Measurements from ENCODE around the gene RAF1. TPM values are rescaled to one million over a fixed set of nuclear protein-coding genes. Genes with fewer than 3 reads are reported as not detected.

Gene RAF1
- total and polyA plus RNA-seq, 9 of the 15 experiments (the other 6 are each of a cell fraction or from before 2014, with no cell fraction given), result 28.0 to 183 (median 85.6) TPM

DNA sequence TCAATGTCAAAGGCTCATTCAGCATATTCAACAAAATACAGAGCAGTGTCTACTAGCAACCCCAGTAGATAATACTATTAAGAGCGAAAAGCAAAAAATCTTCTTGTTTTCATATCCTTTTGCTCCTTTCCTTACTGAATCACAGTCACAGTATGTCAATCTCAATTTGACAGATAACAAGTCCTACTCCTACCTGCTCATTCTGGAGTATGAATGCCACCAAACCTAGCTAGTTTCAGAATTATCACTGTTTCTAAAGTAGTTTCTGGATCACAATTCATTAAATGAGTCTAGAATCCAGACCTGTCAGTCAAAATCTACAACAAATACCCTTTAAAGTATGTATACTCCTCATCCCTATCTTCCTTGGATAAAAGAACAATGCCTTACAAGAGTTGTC lies 55.5 kb downstream of the RAF1 start:
- no peak for DNase-seq (ENCODE audit: extremely low read depth in 1 of 4, low spot score in 3 of 4)
- Histone ChIP-seq H3K36me3 (ENCODE audit: control insufficient read depth, insufficient read depth, low read length) (peaks cover 88% of the 10 kb centered on the region), H3K9ac (ENCODE audit: insufficient read depth in 1 of 2, low read depth in 2 of 2, low read length in 2 of 2) (no peak overlapping the region), H3K27me3 (ENCODE audit: control insufficient read depth in 2 of 2, insufficient read depth in 2 of 2, low read length in 2 of 2) (no peaks in the 10 kb centered on the region), H3K9me3 (replicated peaks; ENCODE audit: control insufficient read depth, insufficient read depth, low read depth, low read length) (no peaks in the 10 kb centered on the region), H3K9me1 (ENCODE audit: control insufficient read depth, insufficient read depth, low read length) (no peaks in the 10 kb centered on the region), H3K4me2 (ENCODE audit: insufficient read depth, low read length) (no peak overlapping the region), H3K27ac (ENCODE audit: extremely low read depth, low read depth, low read length) (no peak overlapping the region), H4K20me1 (replicated peaks; ENCODE audit: control insufficient read depth, insufficient read depth, low read length) (peaks cover 4% of the 10 kb centered on the region; the same call in 1 of the 2 replicates), H3K4me1 (replicated peaks in 1 of 2; ENCODE audit: control insufficient read depth in 2 of 2, insufficient read depth in 2 of 2, low read length in 2 of 2) (no peaks in the 10 kb centered on the region), H2AFZ (ENCODE audit: low read depth, low read length) (no peak overlapping the region), H3K79me2 (ENCODE audit: control insufficient read depth, insufficient read depth, low read length) (peaks cover 27% of the 10 kb centered on the region), H3K4me3 (no peak overlapping the region)
- TF ChIP-seq HNRNPH1 (optimal IDR thresholded peaks at IDR 0.05; ENCODE audit: low read depth, low read length) (no peak), SNIP1 (IDR thresholded peaks at IDR 0.05; ENCODE audit: low read depth) (no peak), ILF3 (IDR thresholded peaks at IDR 0.05; ENCODE audit: borderline replicate concordance) (no peak), SMAD1 (IDR thresholded peaks at IDR 0.05; ENCODE audit: low read depth, low read length, partially characterized antibody) (no peak)
- 96% methylated on average over 1 of the region's 1 CpG for WGBS (ENCODE audit: insufficient coverage, low coverage, missing lambda C conversion rate)
- intact Hi-C loops (cut with micrococcal nuclease), result no loop called here
- no peak for ATAC-seq
- in situ Hi-C loops (cut with MboI), result no loop called here
- no TSS peak for BruUV-seq (replicated peaks)
- ChIA-PET POLR2A (no interaction called here), CTCF (ENCODE audit: low intra/inter-chr PET ratio) (no interaction called here)
- FAIRE-seq, result no peak

- Histone ChIP-seq H3K9me3 (replicated peaks; ENCODE audit: control insufficient read depth, insufficient read depth, low read depth, low read length) (no peaks in the 10 kb centered on the region), H3K27ac (ENCODE audit: extremely low read depth, low read depth, low read length) (no peak overlapping the region), H3K4me1 (replicated peaks in 1 of 2; ENCODE audit: control insufficient read depth in 2 of 2, insufficient read depth in 2 of 2, low read length in 2 of 2) (no peaks in the 10 kb centered on the region), H3K9me1 (ENCODE audit: control insufficient read depth, insufficient read depth, low read length) (no peaks in the 10 kb centered on the region), H2AFZ (ENCODE audit: low read depth, low read length) (no peak overlapping the region), H3K4me3 (no peak overlapping the region), H3K79me2 (ENCODE audit: control insufficient read depth, insufficient read depth, low read length) (0 out of 3 replicates have a peak, but pooled peaks cover 2% of the 10 kb centered on the region), H4K20me1 (replicated peaks; ENCODE audit: control insufficient read depth, insufficient read depth, low read length) (no peaks in the 10 kb centered on the region), H3K27me3 (ENCODE audit: control insufficient read depth in 2 of 2, insufficient read depth in 2 of 2, low read length in 2 of 2) (no peaks in the 10 kb centered on the region), H3K4me2 (ENCODE audit: insufficient read depth, low read length) (no peak overlapping the region), H3K36me3 (ENCODE audit: control insufficient read depth, insufficient read depth, low read length) (peaks cover 93% of the 10 kb centered on the region), H3K9ac (ENCODE audit: insufficient read depth in 1 of 2, low read depth in 2 of 2, low read length in 2 of 2) (no peak overlapping the region)
- FAIRE-seq (no peak), ATAC-seq (no peak), DNase-seq (ENCODE audit: extremely low read depth in 1 of 4, low spot score in 3 of 4) (no peak)
- in situ Hi-C loops (cut with MboI), result no loop called here
- ChIA-PET POLR2A (no interaction called here), CTCF (ENCODE audit: low intra/inter-chr PET ratio) (no interaction called here)
- 89% methylated on average over 2 of the region's 2 CpGs for WGBS (ENCODE audit: insufficient coverage, low coverage, missing lambda C conversion rate)
- no TSS peak for BruUV-seq (replicated peaks)
- intact Hi-C loops (cut with micrococcal nuclease), result no loop called here
- TF ChIP-seq EHMT2 (IDR thresholded peaks at IDR 0.05), result peak; percentile 76
- TF ChIP-seq, protein P1, sequence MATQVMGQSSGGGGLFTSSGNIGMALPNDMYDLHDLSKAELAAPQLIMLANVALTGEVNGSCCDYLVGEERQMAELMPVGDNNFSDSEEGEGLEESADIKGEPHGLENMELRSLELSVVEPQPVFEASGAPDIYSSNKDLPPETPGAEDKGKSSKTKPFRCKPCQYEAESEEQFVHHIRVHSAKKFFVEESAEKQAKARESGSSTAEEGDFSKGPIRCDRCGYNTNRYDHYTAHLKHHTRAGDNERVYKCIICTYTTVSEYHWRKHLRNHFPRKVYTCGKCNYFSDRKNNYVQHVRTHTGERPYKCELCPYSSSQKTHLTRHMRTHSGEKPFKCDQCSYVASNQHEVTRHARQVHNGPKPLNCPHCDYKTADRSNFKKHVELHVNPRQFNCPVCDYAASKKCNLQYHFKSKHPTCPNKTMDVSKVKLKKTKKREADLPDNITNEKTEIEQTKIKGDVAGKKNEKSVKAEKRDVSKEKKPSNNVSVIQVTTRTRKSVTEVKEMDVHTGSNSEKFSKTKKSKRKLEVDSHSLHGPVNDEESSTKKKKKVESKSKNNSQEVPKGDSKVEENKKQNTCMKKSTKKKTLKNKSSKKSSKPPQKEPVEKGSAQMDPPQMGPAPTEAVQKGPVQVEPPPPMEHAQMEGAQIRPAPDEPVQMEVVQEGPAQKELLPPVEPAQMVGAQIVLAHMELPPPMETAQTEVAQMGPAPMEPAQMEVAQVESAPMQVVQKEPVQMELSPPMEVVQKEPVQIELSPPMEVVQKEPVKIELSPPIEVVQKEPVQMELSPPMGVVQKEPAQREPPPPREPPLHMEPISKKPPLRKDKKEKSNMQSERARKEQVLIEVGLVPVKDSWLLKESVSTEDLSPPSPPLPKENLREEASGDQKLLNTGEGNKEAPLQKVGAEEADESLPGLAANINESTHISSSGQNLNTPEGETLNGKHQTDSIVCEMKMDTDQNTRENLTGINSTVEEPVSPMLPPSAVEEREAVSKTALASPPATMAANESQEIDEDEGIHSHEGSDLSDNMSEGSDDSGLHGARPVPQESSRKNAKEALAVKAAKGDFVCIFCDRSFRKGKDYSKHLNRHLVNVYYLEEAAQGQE (IDR thresholded peaks at IDR 0.05; ENCODE audit: borderline replicate concordance), result peak; percentile 89
- TF ChIP-seq, protein P1 (CRISPR knock-in tag; IDR thresholded peaks at IDR 0.05; ENCODE audit: low read depth), result no peak
- no peak for TF ChIP-seq L3MBTL2 (IDR thresholded peaks at IDR 0.05)
- no peak for TF ChIP-seq EP400 (IDR thresholded peaks at IDR 0.05)
- no peak for TF ChIP-seq LCOR (CRISPR knock-in tag; IDR thresholded peaks at IDR 0.05)
Observed at GRCh38 chr3:12603969-12604368, 59.9 kb downstream of the RAF1 start.

Measured in K562 (cell line).